ENCODE results near the gene SOHLH1.

The SOHLH1 gene, protein sequence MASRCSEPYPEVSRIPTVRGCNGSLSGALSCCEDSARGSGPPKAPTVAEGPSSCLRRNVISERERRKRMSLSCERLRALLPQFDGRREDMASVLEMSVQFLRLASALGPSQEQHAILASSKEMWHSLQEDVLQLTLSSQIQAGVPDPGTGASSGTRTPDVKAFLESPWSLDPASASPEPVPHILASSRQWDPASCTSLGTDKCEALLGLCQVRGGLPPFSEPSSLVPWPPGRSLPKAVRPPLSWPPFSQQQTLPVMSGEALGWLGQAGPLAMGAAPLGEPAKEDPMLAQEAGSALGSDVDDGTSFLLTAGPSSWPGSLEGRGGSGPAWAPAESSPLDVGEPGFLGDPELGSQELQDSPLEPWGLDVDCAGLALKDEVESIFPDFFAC

DNA sequence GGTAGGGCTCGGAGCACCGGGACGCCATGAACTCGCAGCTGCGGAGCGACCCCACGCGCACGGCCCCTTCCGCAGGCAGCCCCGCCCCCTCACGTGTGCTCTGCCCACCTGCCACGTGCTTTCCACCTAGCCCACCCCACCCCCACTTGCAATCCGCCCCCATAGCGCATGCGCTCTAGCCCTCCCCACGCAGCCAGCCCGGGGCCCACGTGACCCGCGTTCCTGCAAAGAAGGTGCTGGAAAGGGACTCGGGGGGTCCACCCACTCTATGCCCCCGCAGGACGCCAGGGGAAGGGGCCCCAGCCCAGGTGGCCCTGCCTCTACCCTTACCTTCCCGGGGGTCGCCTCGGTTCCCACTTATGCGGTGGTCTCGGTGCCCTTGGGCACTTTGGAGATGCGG lies at the start of gene SOHLH1:
TSS of gene SOHLH1 (minus strand) at position 42 of the 400 bp plus-strand sequence. CDS start at position 28, 14 bp downstream.
- DNase-seq: no peak

DNA sequence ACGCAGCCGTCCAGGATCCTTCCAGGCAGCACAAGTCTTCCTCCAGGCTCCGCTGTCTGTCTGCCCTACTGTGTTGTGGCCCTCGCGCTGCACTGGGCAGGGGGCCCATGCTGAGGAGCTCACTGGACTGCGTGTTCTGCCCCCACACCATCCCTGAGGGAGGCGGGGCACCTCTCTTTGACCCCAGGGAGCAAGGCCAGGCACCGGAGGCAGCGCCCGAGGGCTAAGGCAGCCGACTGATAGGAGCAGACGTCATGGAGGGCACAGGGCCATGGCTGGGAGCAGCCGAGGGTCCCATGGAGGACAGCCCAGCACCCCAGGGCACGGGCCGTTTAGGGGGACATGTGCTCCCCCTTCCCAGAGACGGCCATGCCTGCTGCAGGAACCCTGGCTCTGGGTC lies 49.4 kb upstream of the SOHLH1 start:
- no peak for DNase-seq

DNA sequence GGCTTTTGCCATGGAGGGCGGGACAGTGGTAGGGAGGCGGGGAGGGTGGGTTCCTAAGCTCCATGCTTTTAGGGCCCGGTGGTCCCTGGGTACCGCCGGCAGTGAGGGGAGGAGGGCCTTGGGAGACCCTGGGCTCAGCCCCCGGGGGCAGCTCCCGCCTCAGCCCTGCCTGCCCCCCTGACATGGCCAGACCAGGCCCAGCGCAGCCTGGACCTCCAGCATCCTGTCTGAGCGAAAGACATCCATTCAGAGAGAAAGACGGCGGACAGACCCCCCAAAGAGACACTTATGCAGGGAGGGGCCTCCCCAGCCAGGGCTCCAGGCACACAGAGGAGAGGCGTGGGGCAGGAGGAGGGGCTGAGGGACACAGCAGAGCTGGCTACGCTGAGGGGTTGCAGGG lies 48.0 kb upstream of the SOHLH1 start:
- no peak for DNase-seq

DNA sequence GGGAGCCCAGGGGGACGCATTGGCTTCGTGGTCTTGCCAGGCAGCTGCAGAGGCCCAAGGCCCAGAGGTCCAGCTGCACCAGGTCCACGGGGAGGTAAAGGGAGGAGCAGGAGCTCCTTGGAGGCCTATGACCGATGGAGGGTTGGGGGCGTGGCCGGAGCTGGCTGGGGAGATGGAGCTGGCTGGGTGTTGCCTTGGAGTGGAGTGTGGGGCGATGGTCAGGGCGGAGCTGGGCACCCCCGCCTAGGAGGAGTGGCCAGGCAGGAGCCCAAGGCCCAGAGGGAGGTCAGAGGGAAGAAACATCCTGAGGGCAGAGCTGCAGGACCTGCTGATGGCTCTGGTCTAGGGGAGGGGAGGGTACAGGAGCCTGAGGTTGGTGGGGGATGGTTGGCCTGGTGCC lies 47.3 kb upstream of the SOHLH1 start:
- no peak for DNase-seq

DNA sequence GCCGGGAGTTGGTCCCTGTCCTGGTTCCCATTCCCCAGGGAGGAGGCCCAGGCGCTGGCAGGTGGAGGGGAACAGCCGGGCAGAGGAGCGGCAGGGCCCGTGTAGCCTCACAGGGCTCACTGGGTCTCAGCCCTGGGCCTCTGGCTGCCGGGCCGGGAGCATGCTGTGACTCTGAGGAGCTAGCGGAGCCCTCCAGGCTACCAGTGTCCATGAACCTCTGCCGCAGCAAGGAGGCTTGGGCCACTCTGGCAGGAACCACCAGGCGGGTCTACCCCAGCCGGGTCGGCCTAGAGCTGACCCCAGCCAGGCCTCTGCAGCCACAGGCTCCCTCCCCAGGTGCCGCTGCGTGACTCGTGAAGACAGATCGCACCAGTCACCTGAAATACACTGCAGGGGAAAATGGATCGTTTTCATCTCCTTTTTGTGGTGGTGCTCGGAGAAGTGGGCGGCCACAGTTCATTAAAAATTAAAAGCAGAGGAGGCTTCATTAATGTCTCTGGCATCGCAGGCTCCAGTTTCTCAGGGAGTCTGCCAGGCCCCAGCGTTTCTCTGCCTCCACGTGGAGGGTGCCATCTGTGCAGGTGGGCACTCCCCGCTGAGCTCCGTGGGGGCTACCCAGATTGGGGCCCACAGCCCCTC lies 46.5 kb upstream of the SOHLH1 start:
- no peak for DNase-seq

DNA sequence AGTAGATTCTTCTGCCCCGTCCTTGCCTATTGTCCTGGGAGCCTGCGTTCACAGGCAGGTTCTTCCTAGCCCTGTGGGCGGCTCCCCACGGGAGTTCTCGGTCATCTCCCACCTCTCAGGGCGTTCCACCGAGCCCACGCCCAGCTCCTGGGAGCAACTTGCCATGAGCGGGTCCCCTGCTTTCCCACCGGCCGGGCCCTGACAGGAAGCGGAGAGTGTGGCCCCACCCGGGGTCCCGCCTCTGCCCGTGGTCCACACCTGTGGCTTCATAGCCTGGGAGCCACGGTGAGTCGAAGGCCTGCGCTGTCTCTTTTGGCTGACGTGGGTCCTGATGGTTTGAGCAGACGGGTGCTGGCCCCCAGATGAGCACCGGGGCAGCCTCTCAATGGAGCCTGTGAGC lies 45.9 kb upstream of the SOHLH1 start:
- no peak for DNase-seq

DNA sequence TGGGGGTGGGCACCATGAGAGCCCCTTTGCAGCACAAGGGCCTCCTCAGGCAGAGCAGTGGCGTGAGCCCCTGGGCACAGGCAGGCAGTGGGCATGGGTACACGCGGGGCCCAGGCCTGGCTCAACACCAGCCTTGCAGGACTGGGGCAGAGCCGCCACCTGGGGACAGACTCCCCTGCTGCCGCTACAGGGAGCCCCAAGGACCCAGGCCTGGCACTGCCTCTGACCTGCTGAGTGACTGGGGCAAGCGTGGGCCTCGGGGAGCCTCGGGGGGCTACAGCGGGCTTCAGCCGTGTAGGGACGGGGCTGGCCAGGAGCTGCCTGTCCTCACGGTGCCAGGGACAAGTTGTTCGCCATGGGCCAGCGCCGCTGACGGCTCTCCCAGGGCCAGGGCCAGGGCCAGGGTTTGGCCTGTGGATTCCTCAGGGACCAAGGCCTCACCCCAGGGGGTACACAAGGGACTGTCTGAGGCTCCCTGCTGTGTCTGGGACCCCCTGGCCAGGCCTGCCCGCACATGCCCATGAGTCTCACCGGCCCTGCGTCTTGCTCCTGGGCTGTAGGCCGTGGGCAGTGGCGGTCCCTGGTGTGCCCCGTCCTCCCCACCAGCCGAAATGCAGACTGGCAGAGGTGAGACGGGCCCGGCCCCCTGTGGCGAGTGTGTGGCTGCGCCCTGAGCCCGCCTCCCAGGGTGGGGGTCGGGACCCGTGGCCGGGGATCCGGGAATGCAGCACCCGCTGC lies 45.2 kb upstream of the SOHLH1 start:
- no peak for DNase-seq

DNA sequence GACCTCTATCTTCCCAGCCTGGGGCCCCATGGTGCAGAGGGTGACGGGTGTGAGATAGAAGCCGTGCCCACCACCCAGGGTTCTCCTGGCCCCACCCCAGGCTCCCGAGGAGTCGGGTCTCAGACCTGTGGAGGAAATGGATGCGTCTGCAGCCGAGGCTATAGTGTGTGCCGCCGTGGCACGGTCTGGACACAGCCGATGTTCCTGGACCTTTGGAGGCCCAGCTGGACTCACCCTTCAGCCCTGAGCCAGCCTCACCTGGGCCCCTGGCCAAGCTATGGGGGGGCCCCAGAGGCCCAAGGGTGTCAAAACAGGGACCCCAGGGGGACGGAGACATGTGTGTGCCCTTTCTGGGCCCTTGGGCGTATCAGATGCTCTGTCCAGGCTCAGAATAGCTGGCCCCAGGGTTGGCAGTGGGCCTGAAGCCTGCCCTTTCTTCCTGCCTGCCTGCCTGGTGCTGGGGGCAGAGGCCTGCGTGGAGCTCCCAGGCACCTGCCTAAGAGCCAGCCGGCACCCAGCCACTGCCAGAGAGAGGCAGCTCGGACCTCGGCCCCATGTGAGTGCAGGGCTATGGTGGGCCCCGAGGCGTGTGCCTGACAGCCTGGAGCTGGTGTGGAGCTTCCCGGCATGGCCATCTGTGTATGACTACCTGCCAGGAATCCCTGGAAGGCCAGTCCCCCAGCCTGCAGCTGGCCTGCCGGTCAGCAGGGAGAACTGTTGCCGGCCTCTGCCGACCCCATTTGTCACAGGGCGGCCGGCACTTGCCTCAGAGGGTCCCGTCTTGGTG lies 44.5 kb upstream of the SOHLH1 start:
- no peak for DNase-seq

DNA sequence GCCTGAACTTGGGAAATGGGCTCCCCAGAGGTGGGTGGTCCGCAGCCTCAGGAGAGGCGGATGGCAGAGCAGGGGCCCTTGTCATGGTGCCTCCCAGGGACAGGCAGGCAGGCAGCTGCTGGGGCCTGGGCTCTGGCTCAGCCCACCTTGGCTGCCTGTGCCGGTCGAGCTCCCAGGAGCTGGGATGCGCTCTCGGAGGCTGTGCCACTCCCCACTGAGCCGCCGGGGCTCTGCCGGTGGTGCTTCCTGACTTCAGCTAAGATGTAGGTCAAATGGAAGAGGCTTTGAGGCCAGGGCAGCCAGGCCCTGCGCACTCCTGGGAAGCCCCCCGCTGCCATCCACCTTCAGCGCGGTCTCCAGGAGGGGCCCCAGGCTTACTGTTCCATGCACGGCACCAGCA lies 43.7 kb upstream of the SOHLH1 start:
- DNase-seq: no peak

DNA sequence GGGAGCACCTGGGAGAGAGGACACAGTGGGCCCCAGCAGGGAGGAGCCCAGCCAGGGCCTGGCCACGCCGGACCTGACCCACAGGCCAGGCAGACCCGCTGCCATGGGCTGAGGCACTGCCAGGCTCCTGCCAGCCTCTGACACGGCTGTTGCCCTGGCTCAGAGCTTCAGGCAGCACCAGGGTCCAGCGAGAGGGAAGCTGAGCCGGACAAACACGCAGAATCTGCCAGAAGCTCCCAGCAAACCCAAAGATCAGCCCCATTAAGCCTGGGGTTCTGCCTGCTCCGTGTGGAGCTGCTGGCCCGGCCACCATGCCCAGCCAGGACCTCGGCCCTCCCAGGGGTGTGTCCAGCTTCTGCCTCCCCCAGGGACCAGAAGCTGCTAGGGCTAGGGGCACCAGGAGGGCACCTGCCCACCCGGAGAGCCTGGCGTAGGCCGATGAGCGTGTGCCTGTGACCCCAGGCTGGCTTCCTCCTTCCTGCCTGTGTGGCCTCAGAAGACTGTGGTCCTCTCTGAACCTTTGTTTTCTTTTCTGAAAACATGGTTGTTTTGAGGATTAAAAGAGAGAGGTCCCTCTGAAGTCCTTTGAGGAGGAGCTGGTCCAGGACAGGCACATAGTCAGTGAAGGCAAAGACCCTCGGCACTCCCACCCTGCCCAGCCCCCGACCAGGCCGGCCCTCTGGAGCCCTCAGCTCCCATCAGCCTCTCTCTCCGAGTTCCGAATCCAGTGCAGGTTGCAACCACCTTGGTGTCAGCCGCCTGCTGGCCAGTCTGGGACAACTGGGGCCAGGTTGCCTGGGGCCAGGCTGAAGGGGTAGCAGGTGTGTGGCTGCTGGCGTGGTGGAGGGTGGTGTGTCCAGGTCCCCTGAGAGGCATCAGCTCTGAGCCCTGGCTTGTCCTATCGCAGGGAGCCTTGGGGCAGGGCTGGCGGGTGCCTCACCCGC lies 42.3 kb upstream of the SOHLH1 start:
- no peak for DNase-seq

DNA sequence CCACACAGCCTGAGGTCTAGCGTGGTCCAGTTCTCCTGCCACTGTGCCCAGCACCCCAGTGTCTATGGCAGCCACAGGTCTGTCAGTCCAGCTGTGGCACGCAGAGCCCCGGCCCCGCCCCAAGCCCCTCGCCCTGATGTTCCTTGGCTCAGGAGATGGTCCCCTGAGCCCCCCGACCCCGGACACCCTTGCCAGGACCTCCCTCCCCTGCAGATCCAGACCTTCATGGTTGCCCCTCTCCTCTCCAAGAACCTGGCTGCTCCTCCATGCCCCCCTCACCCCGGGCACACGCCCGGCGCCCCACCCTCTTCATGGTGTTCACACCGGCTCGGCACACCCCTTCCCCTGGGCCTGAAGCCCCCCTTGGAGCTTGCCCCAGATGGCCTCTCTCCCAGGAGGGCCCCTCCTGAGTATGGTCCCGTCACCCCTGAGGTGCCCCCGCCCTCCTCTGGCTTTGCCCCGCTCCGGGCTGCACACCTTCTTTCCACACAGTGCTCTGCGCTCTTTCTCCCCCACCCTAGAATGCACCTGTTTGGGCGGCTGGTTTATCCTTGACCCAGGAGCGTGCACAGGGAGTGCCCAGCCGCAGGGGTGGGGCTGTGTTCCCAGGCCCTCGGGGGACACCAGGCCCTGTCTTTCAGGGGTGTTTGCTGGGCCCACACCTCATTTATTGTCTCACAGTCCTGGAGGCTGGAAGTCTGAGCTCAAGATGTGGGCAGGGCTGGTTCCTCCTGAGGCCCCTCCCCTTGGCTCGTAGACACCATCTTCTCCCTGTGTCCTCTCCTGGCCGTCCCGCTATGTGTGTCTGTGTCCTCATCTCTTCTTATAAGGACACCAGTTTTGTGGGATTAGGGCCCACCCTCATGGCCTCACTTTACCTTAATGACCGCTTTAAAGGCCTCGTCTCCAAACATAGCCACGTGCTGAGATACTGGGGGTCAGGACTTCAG lies 40.3 kb upstream of the SOHLH1 start:
- no peak for DNase-seq

DNA sequence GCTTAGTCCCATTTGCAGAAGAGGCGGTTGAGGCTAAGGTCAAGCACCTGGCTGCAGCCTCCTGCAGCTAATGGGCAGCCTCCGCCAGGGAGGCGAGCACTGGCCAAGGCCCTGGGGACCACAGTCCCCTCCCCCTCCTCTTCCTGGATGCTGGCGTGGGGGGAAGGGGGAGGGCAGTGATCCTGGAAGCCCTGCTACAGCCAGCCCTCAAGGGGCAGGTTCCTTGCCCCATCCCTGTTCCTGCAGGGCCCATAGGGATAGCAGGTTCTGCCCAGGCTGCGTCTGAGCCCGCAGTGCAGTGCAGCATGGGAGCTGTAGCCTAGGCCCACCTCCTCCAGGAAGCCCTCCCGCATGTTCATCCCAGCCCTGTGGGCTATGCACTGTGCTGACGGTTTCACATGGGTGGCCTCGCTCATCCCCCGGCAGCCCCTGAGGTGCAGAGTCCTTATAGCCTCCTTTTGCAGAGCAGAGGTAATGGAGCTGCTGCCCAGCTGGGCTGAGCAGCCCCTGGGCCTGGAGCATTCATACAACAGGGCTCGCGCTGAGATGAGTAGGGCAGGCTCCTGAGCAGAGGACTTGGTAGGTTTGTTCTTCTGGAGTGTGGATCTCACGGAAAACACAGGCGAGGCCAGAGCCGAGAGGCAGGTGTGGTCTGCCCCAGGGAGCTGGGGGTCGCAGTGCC lies 38.7 kb upstream of the SOHLH1 start:
- no peak for DNase-seq

DNA sequence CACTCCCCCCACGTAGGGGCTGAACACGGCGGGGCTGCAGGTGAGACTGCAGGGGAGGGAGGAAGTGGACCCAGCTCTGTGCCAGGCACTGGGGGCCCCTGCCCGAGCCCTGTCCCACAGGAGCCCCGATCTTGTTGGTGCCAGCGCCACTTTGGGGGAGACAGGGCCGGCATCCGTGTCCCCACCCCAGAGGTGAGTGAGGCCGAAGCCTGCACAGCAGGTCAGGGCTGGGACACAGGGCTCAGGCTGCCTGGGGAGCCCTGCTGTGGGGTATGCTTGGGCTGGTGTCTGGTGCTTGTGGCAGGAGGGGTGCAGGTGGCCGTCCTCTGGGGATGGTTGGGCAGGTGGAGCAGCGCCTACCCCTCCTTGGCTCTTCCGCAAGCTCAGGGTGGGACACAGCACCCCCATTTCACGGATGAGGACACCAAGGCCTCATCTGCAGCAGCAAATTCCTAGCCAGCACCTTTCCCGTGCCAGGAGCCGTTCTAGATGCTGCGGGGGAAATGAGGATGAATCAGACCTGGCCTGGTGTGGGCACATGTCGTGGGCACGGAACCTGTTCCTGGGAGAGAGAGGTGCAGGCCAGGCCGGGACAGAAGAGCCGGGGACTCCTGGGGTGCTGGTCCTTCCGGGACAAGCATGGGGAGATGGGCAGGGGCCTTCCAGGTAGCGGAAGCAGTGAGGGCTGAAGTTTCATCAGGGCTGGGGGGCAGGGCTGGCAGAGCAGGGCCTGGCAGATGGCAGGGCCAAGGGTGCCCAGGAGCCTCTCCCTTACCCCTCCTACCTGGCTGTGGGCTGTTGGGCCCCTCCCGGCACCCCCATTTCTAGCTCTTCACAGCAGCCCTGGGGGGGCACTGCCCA lies 37.9 kb upstream of the SOHLH1 start:
- DNase-seq: no peak

DNA sequence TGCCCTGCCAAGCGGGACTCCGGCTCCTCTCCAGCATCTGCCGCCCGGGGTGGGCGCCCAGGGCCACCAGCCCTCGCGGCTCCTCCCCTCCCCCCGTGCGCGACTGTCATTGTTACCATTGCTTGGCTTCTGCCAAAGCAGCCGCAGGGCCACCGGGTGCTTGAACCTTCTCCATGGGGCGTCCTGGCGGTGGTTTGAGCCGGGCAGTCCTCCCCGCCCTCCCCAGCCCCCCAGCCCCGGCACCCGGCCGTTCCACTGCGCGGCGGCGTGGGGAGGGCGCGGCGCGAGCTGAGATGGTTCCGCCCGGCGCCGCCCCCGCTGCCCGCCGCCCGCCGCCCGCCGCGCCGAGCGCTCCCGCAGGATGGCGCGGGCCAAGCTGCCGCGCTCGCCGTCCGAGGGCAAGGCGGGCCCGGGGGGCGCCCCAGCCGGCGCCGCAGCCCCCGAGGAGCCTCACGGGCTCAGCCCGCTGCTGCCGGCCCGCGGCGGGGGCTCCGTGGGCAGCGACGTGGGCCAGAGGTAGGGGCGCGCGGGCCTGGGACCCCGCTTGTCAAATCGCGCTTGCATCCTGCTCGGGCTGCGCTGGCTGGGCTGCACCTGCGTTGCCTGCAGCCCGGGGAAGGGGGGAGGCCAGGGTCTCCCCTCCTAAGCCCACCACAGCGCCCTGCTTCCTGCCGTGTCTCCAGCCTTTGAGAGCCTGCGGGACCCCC lies 37.1 kb upstream of the SOHLH1 start:
- DNase-seq: no peak

DNA sequence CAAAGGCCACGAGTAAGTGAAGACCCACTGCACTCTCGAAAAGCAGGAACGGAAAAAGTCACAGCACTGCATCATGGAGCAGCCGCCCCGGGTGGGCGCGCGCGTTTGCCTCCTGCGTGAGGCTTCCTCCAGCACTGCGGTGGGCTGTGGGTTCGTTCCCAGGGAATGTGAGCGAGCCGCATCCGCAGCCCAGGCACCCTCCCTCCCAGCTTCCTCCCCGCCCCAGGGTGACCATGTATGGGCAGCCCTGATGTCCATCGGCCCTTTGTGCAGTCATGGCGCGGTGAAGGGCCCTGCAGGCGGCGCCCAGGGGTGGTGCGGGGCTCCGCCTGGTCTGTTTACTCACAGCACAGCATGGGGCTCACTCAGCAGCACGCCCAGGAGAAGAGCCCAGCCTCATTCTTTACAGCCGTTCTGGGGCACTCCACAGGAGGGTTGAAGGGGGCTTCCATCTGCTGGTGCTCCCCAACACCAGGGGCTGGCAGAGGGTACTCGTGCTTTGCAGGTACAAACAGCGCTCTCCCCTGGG lies 35.4 kb upstream of the SOHLH1 start:
- no peak for DNase-seq

DNA sequence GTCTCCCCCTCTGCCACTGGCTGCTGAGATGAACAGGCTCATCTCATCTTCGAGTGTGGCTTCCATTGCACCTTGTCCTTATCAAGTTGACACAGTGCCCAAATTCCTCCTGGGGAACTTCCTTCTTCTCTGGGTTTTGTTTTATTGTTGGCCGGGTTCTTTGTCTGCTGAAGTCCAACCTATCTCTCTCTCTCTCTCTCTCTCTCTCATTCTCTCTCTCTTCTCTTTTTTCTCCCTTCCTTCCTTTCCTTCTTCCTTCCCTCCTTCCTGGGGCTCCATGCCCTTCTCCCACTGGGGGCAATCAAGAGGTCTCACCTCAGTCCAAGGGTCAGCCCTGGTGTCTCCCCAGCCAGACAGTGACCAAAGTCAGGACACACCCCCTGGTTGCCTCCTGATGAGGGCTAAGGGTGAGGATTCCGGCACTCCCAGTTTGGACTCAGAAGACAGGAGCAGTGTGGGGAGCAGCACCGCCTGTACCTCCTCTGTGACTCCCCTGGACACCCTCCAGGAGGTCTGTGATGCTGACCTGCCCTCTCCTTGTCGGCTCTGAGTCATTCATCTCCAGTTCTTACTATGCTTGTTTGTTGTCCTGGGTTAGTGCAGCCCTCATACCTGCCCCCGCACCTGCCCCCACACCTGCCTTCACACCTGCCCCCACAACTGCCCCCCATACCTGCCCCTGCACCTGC lies 33.4 kb upstream of the SOHLH1 start:
- DNase-seq: no peak

DNA sequence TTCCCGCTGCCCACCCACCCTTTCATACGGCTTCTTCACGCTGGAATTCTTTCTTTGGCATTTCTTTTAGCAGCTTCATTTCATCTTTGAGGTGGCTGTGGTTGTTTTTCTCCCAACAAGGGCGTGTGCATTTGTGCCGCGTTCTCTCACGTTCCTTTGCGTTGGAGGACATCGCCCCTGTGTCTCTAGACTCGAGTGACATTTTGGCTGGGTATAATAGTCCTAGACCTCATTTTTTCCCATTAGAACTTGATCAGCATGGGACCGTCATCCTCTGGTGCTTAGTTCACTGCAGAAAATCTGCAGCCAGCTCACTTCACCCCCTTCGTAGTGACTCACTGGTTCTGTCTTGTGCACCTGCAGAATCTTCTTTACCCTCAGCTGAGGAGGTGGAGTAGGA lies 32.2 kb upstream of the SOHLH1 start:
- DNase-seq: no peak

DNA sequence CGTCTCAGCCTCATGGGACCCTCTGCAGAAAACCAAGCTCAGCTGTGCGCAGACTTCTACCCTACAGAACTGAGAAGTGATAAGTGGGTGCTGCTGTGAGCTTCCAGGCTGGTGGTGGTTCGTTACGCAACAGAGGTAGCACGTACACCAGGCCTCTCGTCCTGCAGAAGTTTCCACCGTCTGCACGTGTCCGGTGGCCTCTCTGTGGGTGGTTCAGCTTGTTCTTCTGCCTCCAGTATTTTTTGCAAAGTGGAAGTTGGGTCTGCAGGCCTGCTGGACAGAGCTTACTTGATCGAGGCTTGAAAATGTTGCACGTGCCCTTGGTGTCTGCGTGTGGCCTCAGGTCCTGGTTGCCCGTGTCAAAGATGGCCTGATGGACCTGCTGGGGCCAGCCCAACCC lies 30.2 kb upstream of the SOHLH1 start:
- DNase-seq: no peak

Measured in activated CD8-positive, alpha-beta memory T cell treated with anti-CD3 and anti-CD28 coated beads for 24 hours (primary cell).